ENCODE measurements around the gene ATP1A3. TPM values are rescaled to one million over a fixed set of nuclear protein-coding genes. Genes with fewer than 3 reads are reported as not detected.
A peak's percentile ranks its signal among the peaks of the same experiment; 100 is the strongest.

The ATP1A3 gene
- total and polyA plus RNA-seq, 2 of the 13 experiments (the other 11 are each of a cell fraction or from before 2014, with no cell fraction given) = 0.01 to 0.04 TPM

DNA sequence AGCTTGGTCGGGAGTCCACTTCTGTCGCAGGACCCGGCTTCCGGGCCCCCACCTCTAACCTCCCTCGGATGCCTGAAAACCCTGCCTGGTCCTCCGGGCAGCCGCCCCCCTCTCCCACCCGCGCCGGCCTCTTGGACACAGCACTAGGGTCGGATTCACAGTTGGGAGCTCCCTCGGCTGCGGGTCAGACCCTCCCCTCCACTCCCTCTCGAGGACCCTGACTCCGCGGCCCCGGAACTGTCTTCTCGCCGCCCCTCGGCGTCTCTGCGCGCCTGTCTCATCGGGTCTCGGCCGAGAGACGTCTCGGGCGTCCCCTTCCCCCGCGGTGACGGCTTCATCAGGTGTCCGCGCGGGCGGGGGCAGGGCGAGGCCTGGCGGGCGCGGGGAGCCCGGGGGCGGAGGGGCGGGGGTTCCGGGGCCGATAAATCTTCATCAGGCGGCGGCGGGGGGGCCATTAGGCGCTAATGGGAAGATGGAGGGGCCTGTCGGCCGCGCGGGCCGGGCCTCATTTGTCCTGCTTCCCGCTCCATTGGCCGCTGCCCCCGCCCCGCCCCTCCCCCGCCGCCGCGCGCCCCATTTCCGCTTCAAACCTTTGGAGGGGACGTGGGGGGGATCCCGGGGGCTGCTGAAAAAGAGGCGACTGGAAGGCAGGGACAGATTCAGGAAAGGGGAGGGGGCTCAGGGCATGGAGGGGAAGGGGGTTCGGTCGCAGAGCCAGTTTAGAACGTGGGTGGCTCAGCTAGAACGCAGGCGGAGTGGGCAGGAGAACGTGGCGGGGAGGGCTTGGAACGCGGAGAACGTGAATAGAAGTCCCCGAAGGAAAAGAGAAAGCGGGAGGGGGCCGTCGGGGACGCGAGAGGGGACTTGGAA, 53.9 kb downstream of the ATP1A3 start:
- H4K20me1 ChIP-seq (ENCODE audit: insufficient read depth, low read length) = peaks cover 4% of the 10 kb centered on the region; the same call in 1 of the 2 replicates
- no peak overlapping the region for H3K27ac ChIP-seq (ENCODE audit: extremely low read length, insufficient read depth, low read length)
- H3K79me2 ChIP-seq (ENCODE audit: insufficient read depth, low read length) = no peaks in the 10 kb centered on the region
- in situ Hi-C loops (cut with HindIII; ENCODE audit: extremely low pct_ligation_motif_present, low pct_unique_long_range_greater_than_20kb) (loop anchor here (10.0 kb wide), 1 partner anchor 55 kb away; the partner anchor contains the start of gene ARHGEF1), intact Hi-C loops (cut with micrococcal nuclease; ENCODE audit: unreplicated experiment) (no loop called here)
- peak overlapping the region; percentile 7 to 70 (median 46); a peak in 3 of 6 replicates for H3K4me3 ChIP-seq (replicated peaks in 1 of 3; ENCODE audit: insufficient read depth in 1 of 3, low read depth in 2 of 3, low read length in 3 of 3)
- WGBS (ENCODE audit: low lambda C conversion rate) = 5% methylated on average over 32 of the region's 83 CpGs
- no peak for DNase-seq (ENCODE audit: low spot score)
- no peaks in the 10 kb centered on the region for H3K9me3 ChIP-seq (ENCODE audit: low read length)
- CTCF ChIA-PET (ENCODE audit: low intra/inter-chr PET ratio, low total read pairs) = no interaction called here
- H2AFZ ChIP-seq (ENCODE audit: low read length) = no peak overlapping the region
- BruUV-seq (replicated peaks) = no TSS peak
- H3K9ac ChIP-seq (ENCODE audit: insufficient read depth, low read depth, low read length) = no peak overlapping the region
- no peak for ATAC-seq
- no peak for FAIRE-seq
- POLR2A ChIA-PET = no interaction called here
- no peaks in the 10 kb centered on the region for H3K36me3 ChIP-seq (replicated peaks in 1 of 2; ENCODE audit: control insufficient read depth in 1 of 2, insufficient read depth in 2 of 2, low read length in 2 of 2)
- H3K4me2 ChIP-seq (ENCODE audit: low read depth, low read length) = peak overlapping the region; percentile 66
- TF ChIP-seq NCOA1 (CRISPR knock-in tag; IDR thresholded peaks at IDR 0.05) = no peak
- no peak for TF ChIP-seq HNF4G (IDR thresholded peaks at IDR 0.05; ENCODE audit: borderline replicate concordance, low read depth, low read length)
- TF ChIP-seq HNF4G (CRISPR knock-in tag; IDR thresholded peaks at IDR 0.05; ENCODE audit: borderline replicate concordance, low read depth) = no peak
- TF ChIP-seq ZNF598 (CRISPR knock-in tag; IDR thresholded peaks at IDR 0.05; ENCODE audit: borderline replicate concordance) = no peak
- TF ChIP-seq, protein P1, sequence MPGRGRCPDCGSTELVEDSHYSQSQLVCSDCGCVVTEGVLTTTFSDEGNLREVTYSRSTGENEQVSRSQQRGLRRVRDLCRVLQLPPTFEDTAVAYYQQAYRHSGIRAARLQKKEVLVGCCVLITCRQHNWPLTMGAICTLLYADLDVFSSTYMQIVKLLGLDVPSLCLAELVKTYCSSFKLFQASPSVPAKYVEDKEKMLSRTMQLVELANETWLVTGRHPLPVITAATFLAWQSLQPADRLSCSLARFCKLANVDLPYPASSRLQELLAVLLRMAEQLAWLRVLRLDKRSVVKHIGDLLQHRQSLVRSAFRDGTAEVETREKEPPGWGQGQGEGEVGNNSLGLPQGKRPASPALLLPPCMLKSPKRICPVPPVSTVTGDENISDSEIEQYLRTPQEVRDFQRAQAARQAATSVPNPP (CRISPR knock-in tag; IDR thresholded peaks at IDR 0.05) = no peak
- TF ChIP-seq FOXA1 (IDR thresholded peaks at IDR 0.05) = no peak
- TF ChIP-seq FOXA1 (CRISPR knock-in tag; IDR thresholded peaks at IDR 0.05) = no peak
- H3K27me3 ChIP-seq (ENCODE audit: control insufficient read depth in 1 of 2, insufficient read depth in 2 of 2, low read length in 2 of 2) = peaks cover 12 to 48% of the 10 kb centered on the region in 2 experiments; a peak in 4 of 5 replicates
- no peaks in the 10 kb centered on the region for H3K4me1 ChIP-seq (ENCODE audit: insufficient read depth, low read length)

Measured in HepG2 (cell line).